ENCODE measurements around the gene LIME1.

LIME1 gene

GRCh38 chr20:63695424-63696305 lies 40.8 kb upstream of the LIME1 start:
- TF ChIP-seq CTCF (IDR thresholded peaks at IDR 0.05; ENCODE audit: low read depth, low read length): no peak
- no peak for DNase-seq (ENCODE audit: extremely low read depth, low read depth)

DNA sequence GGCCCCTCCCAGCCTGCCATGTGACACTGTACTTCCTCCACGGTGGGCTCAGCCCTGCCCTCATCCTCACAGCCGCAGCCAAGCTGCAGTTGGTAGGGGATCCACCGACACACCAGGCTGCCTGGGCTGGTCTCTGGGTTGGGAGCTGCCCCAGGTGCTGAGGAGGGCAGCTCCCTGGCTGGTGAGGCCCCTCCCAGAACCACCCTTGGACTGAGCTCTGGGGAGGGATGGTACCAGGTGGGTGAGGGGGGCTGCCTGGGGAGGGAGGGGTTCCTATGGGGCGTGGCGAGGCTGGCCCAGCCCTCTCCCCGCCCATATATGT lies 40.2 kb upstream of the LIME1 start:
- no peak for DNase-seq (ENCODE audit: extremely low read depth, low read depth)
- no peak for TF ChIP-seq CTCF (IDR thresholded peaks at IDR 0.05; ENCODE audit: low read depth, low read length)

- TF ChIP-seq CTCF (IDR thresholded peaks at IDR 0.05; ENCODE audit: low read depth, low read length): no peak
- no peak for DNase-seq (ENCODE audit: extremely low read depth, low read depth)
Observed at GRCh38 chr20:63696628-63697356, 39.7 kb upstream of the LIME1 start, which contains the start of gene TNFRSF6B. Gene TNFRSF6B (plus strand): TSS chr20:63696652. CDS start chr20:63696768, 116 bp downstream.

GRCh38 chr20:63697357-63697867 lies 39.1 kb upstream of the LIME1 start:
- TF ChIP-seq CTCF (IDR thresholded peaks at IDR 0.05; ENCODE audit: low read depth, low read length): no peak
- DNase-seq (ENCODE audit: extremely low read depth, low read depth): no peak

GRCh38 chr20:63697868-63698545 lies 38.5 kb upstream of the LIME1 start:
- DNase-seq (ENCODE audit: extremely low read depth, low read depth): no peak
- TF ChIP-seq CTCF (IDR thresholded peaks at IDR 0.05; ENCODE audit: low read depth, low read length): no peak

DNA sequence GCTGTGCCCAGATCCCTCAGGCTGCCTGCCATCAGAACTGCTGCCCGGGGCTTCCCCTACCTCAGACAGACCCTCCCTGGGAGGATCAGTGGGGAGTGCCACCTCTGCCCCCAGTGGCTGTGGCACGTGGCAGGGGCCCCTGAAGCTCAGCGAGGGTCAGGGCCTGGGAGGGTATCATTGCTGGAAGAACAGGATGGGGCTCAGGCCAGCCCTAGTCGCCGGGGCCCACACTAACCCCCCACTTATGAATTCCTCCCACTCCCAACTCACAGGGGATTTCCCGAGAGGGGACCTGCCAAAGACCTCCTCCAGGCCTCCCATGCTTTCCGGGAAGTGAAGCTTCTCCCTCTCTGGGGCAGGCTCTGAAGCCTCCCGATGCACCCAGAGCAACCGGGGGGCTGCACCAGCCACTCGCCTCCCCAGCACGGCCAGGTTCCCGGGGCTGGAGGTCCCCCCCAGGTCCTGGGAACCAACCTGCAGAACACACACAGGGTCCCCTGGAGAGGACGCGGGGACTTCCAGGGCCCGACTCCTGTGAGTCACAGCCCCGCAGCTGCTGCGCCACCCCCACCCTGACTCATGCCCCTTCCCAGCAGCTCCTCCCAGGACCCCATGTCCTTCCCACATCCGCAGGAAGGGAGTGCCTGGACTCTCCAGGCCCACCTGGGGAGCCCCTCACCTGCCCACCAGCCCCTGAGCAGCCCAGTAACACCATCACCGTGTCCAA lies 37.6 kb upstream of the LIME1 start:
- DNase-seq (ENCODE audit: extremely low read depth, low read depth): peak; percentile 69

More for the DNA sequence above, 37.6 kb upstream of the LIME1 start:
- TF ChIP-seq CTCF (IDR thresholded peaks at IDR 0.05; ENCODE audit: low read depth, low read length): no peak

Data from AG09319 (cell line).